Hypothalamus (tissue), 51 donors: ENCODE results near the gene SCD.
"Not testable (repeated sequence)": the region's sequence is repeated elsewhere in the genome, so short reads cannot be mapped to it uniquely, and the experiment has no call there.

Experiments
- DNase-seq, 51 donors: peaks; one replicate each; lab custom pipeline; 2025; lab: John Stamatoyannopoulos, UW

The SCD gene

DNA sequence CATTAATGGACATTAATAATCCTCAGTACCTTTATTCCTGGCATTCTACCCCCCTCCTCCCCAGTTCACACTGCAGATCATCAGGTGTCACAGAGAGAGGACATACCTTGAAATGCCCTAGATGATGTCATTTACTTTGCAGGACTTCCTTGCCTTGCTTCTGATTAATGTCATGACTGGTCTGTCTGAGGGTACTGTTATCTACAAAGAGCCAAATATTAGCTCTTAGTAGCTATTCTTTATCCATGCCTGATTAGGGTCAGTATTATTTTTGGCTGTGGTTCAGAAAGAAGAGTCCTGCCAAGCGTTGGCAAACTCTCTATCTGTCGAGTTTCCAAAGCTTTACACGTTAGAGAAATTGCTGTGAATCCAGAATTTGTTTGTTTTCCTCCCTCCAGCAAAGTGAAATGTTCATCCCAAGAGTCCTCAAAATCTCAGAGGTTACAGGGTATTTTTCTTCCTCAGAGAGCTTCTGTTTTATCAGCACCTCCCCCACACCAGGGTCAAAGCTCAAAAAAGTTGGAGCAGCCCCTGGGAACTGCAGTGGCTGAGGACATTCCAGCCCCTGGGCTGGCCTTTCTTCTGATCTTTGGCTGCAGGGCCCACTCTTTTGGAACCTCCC is 12.6 kb downstream of the SCD start:
- no peak for DNase-seq

DNA sequence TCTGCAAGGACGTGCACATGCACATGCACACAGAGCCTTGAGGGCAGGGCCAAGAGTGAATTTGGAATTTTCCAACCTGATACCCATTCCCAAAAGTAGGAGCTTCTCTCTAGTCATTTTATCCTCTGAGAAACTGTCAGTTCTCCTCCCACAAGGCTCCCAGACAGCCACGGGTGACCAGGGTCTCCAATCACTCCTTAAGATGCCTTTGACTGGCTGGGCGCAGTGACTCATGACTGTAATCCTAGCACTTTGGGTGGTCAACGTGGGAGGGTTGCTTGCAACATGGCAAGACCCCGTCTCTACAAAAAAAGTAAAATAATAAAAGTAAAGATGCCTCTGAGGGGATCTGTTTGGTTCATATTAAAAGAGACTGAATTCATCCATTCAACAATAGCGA is 13.2 kb downstream of the SCD start:
- DNase-seq: no peak

DNA sequence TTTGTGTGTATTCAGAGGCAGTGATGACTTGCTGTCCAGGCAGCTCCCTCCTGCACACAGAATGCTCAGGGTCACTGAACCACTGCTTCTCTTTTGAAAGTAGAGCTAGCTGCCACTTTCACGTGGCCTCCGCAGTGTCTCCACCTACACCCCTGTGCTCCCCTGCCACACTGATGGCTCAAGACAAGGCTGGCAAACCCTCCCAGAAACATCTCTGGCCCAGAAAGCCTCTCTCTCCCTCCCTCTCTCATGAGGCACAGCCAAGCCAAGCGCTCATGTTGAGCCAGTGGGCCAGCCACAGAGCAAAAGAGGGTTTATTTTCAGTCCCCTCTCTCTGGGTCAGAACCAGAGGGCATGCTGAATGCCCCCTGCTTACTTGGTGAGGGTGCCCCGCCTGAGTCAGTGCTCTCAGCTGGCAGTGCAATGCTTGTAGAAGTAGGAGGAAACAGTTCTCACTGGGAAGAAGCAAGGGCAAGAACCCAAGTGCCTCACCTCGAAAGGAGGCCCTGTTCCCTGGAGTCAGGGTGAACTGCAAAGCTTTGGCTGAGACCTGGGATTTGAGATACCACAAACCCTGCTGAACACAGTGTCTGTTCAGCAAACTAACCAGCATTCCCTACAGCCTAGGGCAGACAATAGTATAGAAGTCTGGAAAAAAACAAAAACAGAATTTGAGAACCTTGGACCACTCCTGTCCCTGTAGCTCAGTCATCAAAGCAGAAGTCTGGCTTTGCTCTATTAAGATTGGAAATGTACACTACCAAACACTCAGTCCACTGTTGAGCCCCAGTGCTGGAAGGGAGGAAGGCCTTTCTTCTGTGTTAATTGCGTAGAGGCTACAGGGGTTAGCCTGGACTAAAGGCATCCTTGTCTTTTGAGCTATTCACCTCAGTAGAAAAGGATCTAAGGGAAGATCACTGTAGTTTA is 15.8 kb downstream of the SCD start:
- DNase-seq: peak in 36 of 51 donors; percentile 20 to 80 (median 52)

DNA sequence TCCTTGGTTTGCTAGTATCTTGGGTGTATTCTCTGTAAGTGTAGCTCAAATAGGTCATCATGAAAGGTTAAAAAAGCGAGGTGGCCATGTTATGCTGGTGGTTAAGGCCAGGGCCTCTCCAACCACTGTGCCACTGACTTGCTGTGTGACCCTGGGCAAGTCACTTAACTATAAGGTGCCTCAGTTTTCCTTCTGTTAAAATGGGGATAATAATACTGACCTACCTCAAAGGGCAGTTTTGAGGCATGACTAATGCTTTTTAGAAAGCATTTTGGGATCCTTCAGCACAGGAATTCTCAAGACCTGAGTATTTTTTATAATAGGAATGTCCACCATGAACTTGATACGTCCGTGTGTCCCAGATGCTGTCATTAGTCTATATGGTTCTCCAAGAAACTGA is 17.1 kb downstream of the SCD start:
- DNase-seq: no peak

DNA sequence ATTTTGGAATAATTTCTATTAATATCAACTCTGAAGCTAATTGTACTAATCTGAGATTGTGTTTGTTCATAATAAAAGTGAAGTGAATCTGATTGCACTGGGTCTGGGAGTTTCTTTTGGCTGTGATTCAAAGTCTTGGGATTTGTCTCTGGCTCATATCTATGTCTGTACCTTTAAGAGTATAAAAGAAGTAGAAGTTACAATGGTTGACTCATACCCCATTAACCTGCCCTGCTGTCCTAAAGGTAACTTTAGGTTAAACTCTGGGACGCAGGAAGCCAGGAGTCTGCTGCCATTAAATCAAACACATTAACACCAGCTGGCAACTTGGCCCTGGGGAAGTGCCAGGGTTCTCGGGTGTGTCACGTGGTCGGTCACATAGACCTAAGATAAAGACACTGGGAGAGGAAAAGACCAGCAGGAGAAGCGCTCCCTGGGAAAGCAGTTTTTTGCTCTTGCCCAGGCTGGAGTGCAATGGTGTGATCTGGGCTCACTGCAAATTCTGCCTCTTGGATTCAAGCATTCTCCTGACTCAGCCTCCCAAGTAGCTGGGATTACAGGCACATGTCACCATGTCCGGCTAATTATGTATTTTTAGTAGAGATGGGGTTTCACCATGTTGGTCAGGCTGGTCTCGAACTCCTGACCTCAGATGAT is 17.8 kb downstream of the SCD start:
- DNase-seq: peak in 37 of 51 donors; percentile 6 to 79 (median 55)

DNA sequence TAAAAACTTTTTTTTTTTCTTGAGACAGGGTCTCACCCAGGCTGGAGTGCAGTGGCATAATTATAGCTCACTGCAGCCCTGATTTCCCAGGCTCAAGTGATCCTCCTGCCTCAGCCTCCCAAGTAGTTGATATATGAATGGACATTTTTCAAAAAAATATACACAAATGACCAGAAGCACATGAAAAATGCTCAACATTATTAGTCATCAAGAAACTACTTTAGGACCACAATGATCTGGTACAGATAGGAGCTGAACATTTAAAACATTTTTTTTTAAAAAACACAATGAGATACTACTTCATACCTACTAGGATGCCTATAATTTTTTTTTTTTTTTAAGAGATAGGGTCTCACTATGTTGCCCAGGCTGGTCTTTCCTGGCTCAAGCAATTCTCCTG is 21.7 kb downstream of the SCD start:
- DNase-seq: no peak

DNA sequence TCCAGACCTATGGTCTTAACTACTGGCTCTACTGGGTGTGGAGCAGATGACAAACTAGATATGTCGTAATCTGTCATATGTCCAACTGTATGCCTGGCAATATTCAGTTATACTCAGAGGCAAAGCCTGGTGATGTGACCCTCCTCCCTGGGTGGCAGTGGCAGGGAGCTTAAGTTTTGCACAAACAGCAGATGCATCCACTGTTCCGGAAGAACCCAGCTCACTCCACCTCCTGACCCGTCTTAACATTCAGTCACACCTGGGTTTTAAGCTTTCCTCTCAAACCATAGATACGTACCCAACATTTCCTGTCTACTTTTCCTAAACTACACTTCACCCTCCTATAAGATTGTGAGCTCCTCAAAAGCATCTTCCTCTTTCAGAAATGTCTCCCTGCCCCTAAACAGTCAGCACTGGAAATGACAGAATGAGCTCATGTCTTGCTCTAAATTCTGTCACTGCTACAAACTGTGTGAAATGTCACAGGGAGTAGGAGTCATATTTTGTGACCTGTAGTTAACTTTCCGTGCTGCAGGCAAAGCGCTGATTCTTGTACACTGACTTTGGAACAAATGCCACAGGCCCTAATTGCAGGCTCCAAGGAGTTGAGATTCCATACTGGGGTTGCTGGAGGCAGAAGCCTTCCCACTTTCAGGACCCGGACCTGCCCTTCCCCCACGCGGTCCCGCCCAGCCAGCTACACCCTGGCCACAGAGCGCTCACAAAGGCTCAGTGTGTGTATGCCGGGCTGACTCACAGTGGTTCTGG is 23.9 kb downstream of the SCD start:
- DNase-seq: peak in 50 of 51 donors; percentile 19 to 92 (median 76)

DNA sequence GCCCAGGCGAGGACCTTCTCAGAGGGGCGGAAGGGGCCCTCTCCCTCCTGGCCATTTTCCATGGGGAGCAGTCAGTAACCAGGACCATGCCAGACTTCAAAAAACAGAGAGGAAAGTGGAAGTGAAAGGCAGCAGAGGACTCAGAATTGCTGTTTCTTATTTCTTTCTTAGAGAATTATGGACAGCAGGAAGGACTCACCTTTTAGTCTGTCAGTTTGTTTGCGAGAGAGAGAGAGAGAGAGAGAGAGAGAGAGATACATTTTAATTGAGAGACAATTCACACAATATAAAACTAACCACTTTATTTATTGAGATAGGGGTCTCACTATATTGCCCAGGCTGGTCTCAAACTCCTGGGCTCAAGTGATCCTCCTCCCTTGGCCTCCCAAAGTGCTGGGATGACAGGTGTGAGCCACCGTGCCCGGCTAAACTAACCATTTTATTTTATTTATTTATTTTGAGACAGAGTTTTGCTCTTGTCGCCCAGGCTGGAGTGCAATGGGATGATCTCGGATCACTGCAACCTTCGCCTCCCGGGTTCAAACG is 24.5 kb downstream of the SCD start:
- DNase-seq: no peak

DNA sequence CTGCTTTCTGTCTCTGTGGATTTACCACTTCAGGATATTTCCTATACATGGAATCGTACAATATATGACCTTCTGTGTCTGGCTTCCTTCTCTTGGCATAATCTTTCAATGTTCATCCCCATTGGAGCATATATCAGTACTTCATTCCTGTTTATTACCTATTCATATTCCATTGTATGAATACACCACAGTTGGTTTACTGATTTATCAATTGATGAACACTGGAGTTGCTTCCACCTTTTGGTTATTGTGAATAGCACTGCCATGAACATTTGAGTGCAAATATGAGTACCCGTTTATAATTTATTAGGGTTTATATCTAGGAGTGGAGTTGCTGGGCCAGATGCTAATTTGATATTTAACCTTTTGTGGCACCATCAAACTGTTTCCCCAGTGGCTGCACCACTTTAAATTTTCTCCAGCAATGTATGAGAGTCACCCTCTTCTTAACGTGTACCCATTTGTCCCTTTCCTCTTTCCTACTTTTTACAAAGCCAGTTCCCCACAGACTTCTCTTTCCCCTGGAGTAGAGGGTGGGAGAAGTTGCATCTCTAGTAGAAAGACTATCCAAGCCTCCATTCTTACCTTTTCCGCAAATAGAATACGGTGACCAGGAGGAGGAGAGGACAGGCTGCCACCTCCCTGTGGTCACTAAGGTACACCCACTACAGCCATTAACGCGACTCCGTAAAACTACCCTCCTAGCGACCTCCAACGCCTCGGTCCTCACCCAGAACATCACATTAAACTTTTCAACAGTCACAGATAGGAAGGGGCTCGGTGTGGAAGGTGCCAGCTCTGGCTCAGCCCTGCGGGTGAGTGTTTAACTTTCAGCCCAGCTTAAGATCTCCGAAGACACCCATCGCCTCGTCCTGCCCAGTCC is 25.6 kb downstream of the SCD start:
- DNase-seq: no peak

DNA sequence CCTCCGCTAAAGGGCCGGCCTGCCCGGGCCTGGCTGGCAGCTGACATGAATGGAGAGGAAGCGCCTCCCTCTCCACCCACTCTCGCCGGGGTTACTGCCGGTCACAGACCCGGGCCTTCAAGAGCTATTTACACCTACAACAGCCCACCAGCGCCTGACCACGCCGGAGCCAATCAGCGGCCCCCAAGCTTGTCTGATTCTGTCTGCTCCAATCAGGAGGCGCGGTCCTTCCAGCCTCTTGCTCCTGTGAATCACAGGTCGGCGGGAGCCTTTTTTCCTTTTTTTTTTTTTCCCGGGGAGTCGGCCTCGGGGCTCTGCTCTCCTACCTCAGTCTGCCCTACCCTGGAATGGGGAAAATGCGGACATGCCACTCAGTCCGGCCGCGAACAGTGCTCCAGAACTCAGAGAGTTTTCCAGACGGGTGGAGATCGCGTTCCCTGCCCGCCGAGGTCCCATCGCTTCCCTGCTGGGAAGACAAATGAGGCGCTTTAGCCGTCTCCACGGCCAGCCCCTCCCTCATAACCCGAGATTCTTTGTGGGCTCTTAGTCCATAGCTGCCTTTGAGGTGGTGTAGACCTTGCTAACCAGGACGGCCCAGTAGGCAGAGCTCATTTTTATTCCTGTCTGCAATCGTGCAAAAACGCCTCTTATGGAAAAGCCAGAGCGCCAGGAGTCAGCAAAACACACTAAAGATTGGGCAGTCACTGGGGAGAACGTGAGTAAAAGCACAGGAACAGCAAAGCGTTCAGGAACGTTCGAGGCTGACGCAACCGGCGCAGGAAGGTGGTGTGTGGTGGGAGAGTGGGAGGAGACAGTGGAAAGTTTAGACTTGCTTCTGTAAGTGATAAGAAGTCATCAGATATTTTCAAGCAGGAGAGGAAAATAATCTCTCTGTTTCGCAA is 26.5 kb downstream of the SCD start:
- DNase-seq: peak; percentile 72 to 100 (median 98)

DNA sequence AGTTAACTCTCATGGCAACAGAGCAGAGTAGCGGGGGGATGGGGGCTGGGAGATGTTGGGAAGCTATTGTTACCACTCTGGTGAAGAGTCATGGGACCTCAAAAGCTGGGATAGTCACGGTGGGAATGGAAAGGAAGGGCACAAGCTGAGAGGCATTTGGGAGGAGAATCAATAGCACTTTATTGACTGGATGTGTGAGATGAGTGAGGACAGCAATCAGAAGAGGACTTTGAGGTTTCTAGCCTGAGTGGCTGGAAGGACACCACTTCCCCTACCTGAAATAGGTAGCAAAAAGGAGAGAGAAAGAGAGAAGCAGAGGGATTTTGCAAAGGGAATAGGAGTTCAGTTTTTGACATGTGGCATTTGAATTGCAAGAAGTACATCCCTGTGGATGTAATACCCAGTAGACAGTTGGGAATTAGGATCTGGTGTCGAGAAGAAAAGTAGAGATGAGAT is 27.2 kb downstream of the SCD start:
- peak in 10 of 51 donors; percentile 29 to 77 (median 66) for DNase-seq

DNA sequence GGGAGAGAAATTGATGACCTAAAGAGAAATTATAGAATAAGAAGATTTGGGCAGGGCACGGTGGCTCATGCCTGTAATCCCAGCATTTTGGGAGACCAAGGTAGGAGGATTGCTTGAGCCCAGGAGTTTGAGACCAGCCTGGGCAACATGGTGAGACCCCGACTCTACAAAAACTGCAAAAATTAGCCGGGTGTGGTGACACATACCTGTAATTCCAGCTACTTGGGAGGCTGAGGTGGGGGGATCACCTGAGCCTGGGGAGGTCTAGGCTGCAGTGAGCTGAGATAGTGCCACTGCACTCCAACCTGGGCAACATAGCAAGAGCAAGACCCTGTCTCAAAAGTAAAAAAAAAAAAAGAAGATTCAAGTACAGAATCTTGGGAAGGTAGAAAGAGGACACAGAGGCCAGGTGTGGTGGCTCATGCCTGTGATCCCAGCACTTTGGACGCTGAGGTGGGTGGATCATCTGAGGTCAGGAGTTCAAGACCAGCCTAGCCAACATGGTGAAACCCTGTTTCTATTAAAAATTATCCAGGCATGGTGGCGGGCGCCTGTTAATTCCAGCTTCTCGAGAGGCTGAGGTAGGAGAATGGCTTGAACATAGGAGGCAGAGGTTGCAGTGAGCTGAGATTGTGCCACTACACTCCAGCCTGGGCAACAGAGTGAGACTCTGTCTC is 27.8 kb downstream of the SCD start:
- DNase-seq: not testable (repeated sequence)

DNA sequence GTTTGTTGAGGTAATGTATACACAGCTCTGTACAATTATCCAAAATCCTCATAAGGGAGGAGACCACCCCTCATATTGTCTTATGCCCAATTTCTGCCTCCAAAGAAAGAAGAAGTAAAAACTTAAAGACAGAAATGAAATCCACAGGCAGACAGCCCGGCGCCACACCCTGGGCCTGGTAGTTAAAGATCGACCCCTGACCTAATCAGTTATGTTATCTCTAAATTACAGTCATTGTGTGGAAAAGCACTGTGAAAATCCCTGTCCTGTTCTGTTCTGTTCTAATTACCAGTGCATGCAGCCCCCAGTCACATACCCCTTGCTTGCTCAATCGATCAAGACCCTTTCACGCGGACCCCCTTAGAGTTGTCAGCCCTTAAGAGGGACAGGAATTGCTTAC is 29.6 kb downstream of the SCD start:
- DNase-seq: not testable (repeated sequence)

DNA sequence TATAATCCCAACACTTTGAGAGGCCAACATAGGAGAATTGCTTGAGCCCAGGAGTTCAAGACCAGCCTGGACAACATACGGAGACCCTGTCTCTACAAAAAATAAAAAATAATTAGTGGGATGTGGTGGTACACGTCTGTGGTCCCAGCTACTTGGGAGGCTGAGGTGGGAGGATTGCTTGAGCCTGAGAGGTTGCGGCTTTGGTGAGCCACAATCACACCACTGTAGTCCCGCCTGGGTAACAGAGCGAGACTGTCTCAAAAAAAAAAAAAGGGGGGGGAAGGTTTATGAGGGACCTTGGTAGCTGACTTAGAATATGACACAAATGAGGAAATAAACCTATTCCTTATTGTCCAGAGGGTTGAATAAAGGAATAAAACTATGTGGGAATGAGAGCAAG is 30.8 kb downstream of the SCD start:
- no peak for DNase-seq

DNA sequence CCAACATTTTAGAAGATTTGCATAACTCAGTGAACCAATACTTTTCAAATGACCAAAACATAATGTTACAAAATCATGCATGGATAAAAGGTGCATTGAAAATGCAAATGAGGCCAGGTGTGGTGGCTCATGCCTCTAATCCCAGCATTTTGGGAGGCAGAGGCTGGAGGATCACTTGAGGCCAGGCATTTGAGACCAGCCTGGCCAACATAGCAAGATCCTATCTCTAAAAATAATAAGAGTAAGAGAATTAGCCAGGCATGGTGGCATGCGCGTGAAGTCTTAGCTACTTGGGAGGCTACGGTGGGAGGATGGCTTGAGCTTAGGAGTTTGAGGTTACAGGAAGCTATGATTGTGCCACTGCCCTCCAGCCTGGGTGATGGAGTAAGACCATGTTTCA is 33.4 kb downstream of the SCD start:
- no peak for DNase-seq

DNA sequence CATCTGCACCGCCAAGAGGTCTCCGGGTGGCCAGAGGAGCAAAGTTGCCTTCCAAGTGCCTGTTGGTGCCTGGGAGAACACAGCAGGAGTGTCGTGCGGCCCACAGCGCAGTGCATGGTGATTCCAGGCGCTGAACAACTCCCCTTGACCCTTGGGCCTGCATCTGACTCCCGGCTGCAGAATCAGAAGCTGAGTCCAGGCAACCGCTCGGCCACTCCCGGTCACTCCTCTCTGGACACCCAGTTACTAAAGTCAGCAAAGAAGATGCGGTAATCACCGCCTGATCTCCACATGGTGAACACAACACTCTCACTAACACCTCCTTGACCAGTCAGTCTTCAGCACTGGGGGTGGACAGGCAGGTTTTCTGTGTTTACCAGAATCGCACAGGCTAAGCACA is 35.5 kb downstream of the SCD start:
- no peak for DNase-seq

DNA sequence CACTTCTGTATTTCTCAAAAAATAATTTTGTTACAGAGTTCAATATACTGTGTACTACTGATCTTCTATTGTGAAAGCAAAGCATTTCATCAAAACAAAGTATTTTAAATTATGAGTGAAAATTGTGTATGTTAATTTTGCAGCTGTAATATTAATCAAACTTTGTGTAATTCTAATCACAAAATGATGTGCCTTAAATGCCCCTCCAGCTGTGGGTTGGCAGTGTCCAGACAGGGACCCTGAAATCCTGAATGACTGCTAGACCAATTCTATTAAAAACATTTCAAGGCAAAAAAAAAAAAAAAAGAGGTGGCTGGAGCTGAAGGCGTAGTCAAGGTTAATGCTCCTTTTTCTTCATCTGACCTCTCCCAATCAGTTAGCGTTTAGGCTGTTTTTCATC is 36.2 kb downstream of the SCD start:
- DNase-seq: no peak
